ENCODE results near the gene OGFR. TPM values are rescaled to one million over a fixed set of nuclear protein-coding genes. Genes with fewer than 3 reads are reported as not detected.

Gene OGFR
- total RNA-seq, 1 donor from 2014 or later, result 74.6 TPM

GRCh38 chr20:62812181-62812906, 7.7 kb downstream of the OGFR start:
- H3K4me1 Mint-ChIP-seq, result peaks cover 23% of the 10 kb centered on the region
- CTCF ChIA-PET, result no interaction called here
- no peak for DNase-seq
- no peak overlapping the region for H3K4me3 Mint-ChIP-seq
- ATAC-seq (ENCODE audit: low read depth), result no peak
- no peak for TF ChIP-seq CTCF (IDR thresholded peaks at IDR 0.05)
- peaks cover 12% of the 10 kb centered on the region for H3K27me3 Mint-ChIP-seq
- no peak overlapping the region for H3K27ac Mint-ChIP-seq
- POLR2A ChIA-PET, result no interaction called here
- H3K9me3 Mint-ChIP-seq, result no peaks in the 10 kb centered on the region
- H3K36me3 Mint-ChIP-seq (ENCODE audit: low read depth), result peaks cover 45% of the 10 kb centered on the region
- intact Hi-C loops (cut with micrococcal nuclease), result no loop called here

GRCh38 chr20:62812907-62813200, 8.2 kb downstream of the OGFR start:
- TF ChIP-seq CTCF (IDR thresholded peaks at IDR 0.05), result no peak
- H3K27me3 Mint-ChIP-seq, result peaks cover 14% of the 10 kb centered on the region
- H3K27ac Mint-ChIP-seq, result no peak overlapping the region
- H3K4me3 Mint-ChIP-seq, result no peak overlapping the region
- H3K9me3 Mint-ChIP-seq, result no peaks in the 10 kb centered on the region
- ChIA-PET CTCF (no interaction called here), POLR2A (no interaction called here)
- intact Hi-C loops (cut with micrococcal nuclease), result no loop called here
- H3K4me1 Mint-ChIP-seq, result peaks cover 20% of the 10 kb centered on the region
- peaks cover 40% of the 10 kb centered on the region for H3K36me3 Mint-ChIP-seq (ENCODE audit: low read depth)
- DNase-seq (no peak), ATAC-seq (ENCODE audit: low read depth) (no peak)

GRCh38 chr20:62813588-62813987, 9.0 kb downstream of the OGFR start:
- Mint-ChIP-seq H3K27me3 (peaks cover 20% of the 10 kb centered on the region), H3K27ac (no peak overlapping the region), H3K4me3 (no peak overlapping the region), H3K36me3 (ENCODE audit: low read depth) (peaks cover 36% of the 10 kb centered on the region), H3K4me1 (peaks cover 16% of the 10 kb centered on the region), H3K9me3 (no peaks in the 10 kb centered on the region)
- intact Hi-C loops (cut with micrococcal nuclease), result no loop called here
- ChIA-PET POLR2A (no interaction called here), CTCF (interaction anchor here (1.1 kb wide), 1 partner anchor 87 kb away, joined by 3 read pairs; no protein-coding TSS in a partner anchor)
- DNase-seq, result no peak
- TF ChIP-seq CTCF (IDR thresholded peaks at IDR 0.05), result no peak
- ATAC-seq (ENCODE audit: low read depth), result no peak

GRCh38 chr20:62814060-62814708, 9.5 kb downstream of the OGFR start:
- Mint-ChIP-seq H3K9me3 (no peaks in the 10 kb centered on the region), H3K4me1 (peaks cover 16% of the 10 kb centered on the region), H3K27me3 (peaks cover 20% of the 10 kb centered on the region), H3K27ac (no peak overlapping the region), H3K4me3 (no peak overlapping the region), H3K36me3 (ENCODE audit: low read depth) (peaks cover 33% of the 10 kb centered on the region)
- intact Hi-C loops (cut with micrococcal nuclease), result no loop called here
- ChIA-PET CTCF (interaction anchor here (0.6 to 1.1 kb wide), 2 partner anchors 69 to 86 kb away, joined by 3 to 4 read pairs; no protein-coding TSS in a partner anchor), POLR2A (interaction anchor here (0.9 to 1.6 kb wide), 2 partner anchors 11 to 407 kb away, joined by 3 to 8 read pairs; partner anchors contain the start of gene CABLES2)
- DNase-seq (no peak), ATAC-seq (ENCODE audit: low read depth) (no peak)
- no peak for TF ChIP-seq CTCF (IDR thresholded peaks at IDR 0.05)

GRCh38 chr20:62814709-62815065, 10.1 kb downstream of the OGFR start:
- intact Hi-C loops (cut with micrococcal nuclease), result no loop called here
- peaks cover 28% of the 10 kb centered on the region for H3K36me3 Mint-ChIP-seq (ENCODE audit: low read depth)
- CTCF ChIA-PET, result interaction anchor here (0.6 kb wide), 1 partner anchor 69 kb away, joined by 4 read pairs; no protein-coding TSS in a partner anchor

More at GRCh38 chr20:62814709-62815065, 10.1 kb downstream of the OGFR start:
- no peak for TF ChIP-seq CTCF (IDR thresholded peaks at IDR 0.05)
- H3K4me3 Mint-ChIP-seq, result no peak overlapping the region
- H3K27ac Mint-ChIP-seq, result no peak overlapping the region
- ATAC-seq (ENCODE audit: low read depth) (no peak), DNase-seq (no peak)
- H3K9me3 Mint-ChIP-seq, result no peaks in the 10 kb centered on the region
- POLR2A ChIA-PET, result interaction anchor here (0.9 to 1.6 kb wide), 3 partner anchors 10 to 407 kb away, joined by 3 to 8 read pairs (median 3); partner anchors contain the start of gene CABLES2
- peaks cover 20% of the 10 kb centered on the region for H3K27me3 Mint-ChIP-seq
- peaks cover 16% of the 10 kb centered on the region for H3K4me1 Mint-ChIP-seq

All from activated B cell treated with CpG ODN at 0.5 μM for 24 hours (primary cell).